Endodermal cell (in vitro differentiated cells): ENCODE results near the gene ILF3. TPM values are rescaled to one million over a fixed set of nuclear protein-coding genes. Genes with fewer than 3 reads are reported as not detected.
A peak's percentile ranks its signal among the peaks of the same experiment; 100 is the strongest.

ENCODE experiments used
- DNase-seq: peaks from one replicate; pipeline ENCODE4 v3.0.0-alpha.2; 2017
- H3K27ac ChIP-seq: 2 replicates; pipeline ENCODE4 v1.5.1; 2013; ENCODE audit warnings: mild to moderate bottlenecking, low read depth, low read length, moderate library complexity
- H3K27me3 ChIP-seq: 2 replicates; pipeline ENCODE4 v1.6.1; 2013; ENCODE audit warnings: mild to moderate bottlenecking, low read length, moderate library complexity; ENCODE audit not compliant: insufficient read depth, control insufficient read depth, poor library complexity, severe bottlenecking
- H3K36me3 ChIP-seq: 2 replicates; pipeline ENCODE4 v1.7.0; 2013; ENCODE audit warnings: mild to moderate bottlenecking, low read length, moderate library complexity; ENCODE audit not compliant: control insufficient read depth, insufficient read depth
- H3K4me1 ChIP-seq: one replicate; pipeline ENCODE4 v1.7.0; 2013; ENCODE audit warnings: low read length; ENCODE audit not compliant: control insufficient read depth, insufficient read depth
- H3K4me3 ChIP-seq: 2 replicates; pipeline ENCODE4 v1.5.1; 2013; ENCODE audit warnings: mild to moderate bottlenecking, low read length, moderate library complexity
- H3K9ac ChIP-seq: 2 replicates; pipeline ENCODE4 v1.6.1; 2013; ENCODE audit warnings: mild to moderate bottlenecking, low read length, moderate library complexity; ENCODE audit not compliant: poor library complexity, severe bottlenecking; ENCODE audit errors: extremely low read depth
- H3K9me3 ChIP-seq: 2 replicates; pipeline ENCODE4 v1.6.1; 2013; ENCODE audit warnings: mild to moderate bottlenecking, low read length, moderate library complexity; ENCODE audit not compliant: control insufficient read depth
- H3K27ac Mint-ChIP-seq: 2 replicates; pipeline ENCODE4 v1.8.0; 2020; ENCODE audit warnings: mixed read lengths
- H3K27me3 Mint-ChIP-seq: 2 replicates; pipeline ENCODE4 v1.8.0; 2021; ENCODE audit warnings: mild to moderate bottlenecking, mixed read lengths; ENCODE audit not compliant: insufficient read depth
- H3K36me3 Mint-ChIP-seq: 2 replicates; pipeline ENCODE4 v1.8.0; 2020; ENCODE audit warnings: low read depth, mixed read lengths
- H3K4me1 Mint-ChIP-seq: 2 replicates; pipeline ENCODE4 v1.8.0; 2020; ENCODE audit warnings: mixed read lengths
- H3K4me3 Mint-ChIP-seq: 2 replicates; pipeline ENCODE4 v1.8.0; 2020; ENCODE audit warnings: mild to moderate bottlenecking, moderate library complexity, mixed read lengths
- H3K9me3 Mint-ChIP-seq: 2 replicates; pipeline ENCODE4 v1.8.0; 2020; ENCODE audit warnings: mild to moderate bottlenecking, mixed read lengths
- CTCF ChIP-seq: fragments of 200-600 bp; sonication (generic); conservative IDR thresholded peaks from 2 replicates; pipeline ENCODE4 v1.5.0; 2021; ENCODE audit warnings: antibody characterized with exemption, mild to moderate bottlenecking
- WGBS, 2 experiments: methylation state at CpG; one replicate each; pipeline versions ENCODE4 v1.1.5 to v1.1.7; 2013; ENCODE audit warnings: missing lambda C conversion rate in 2 of 2, mixed read lengths in 1 of 2; ENCODE audit not compliant: insufficient coverage in 1 of 2, insufficient read length in 1 of 2; 5-methylcytosine and 5-hydroxymethylcytosine counted together
- total RNA-seq, 2 donors: library from RNA; stranded (reverse); fragmentation: NEBNext Ultra II Directional in 1 of 2; extraction: Animal tissue kit (Norgen Biotek cat#: 25700) in 1 of 2; gene quantifications; 2 replicates in 1 of 2; 3 replicates in 1 of 2; pipeline ENCODE4 v1.2.1, GENCODE V29; 2021

Gene ILF3
- total RNA-seq, 2 donors from 2014 or later, result 625 to 629 TPM

DNA sequence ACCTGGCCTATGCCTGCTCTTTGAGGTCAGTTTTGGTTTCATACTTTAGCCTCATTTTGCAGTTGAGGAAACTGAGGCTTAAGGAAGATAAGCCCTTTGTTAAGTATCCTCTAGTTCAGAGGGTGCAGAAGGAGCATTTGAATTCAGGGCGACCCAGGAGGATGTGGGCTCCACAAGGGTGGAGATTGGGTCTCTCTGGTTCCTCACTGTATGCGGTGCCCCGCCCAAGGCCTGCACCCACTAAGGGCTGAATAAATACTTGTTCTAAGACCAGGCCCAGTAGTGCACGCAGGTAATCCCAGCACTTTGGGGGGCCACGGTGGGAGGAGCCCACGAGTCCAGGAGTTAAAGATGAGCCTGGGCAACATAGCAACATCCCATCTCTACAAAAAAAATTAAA is 29.6 kb upstream of the ILF3 start:
- no peaks in the 10 kb centered on the region for H3K9me3 Mint-ChIP-seq
- peaks cover 11% of the 10 kb centered on the region for H3K4me1 Mint-ChIP-seq
- Histone ChIP-seq H3K9ac (no peak overlapping the region), H3K9me3 (no peaks in the 10 kb centered on the region), H3K4me1 (no peaks in the 10 kb centered on the region), H3K27ac (peak overlapping the region; percentile 61), H3K4me3 (peak overlapping the region; percentile 75), H3K36me3 (peaks cover 17% of the 10 kb centered on the region), H3K27me3 (no peaks in the 10 kb centered on the region)
- DNase-seq, result no peak
- peak overlapping the region; percentile 81 for H3K27ac Mint-ChIP-seq
- H3K4me3 Mint-ChIP-seq, result peak overlapping the region; percentile 76
- WGBS, 2 experiments, result 97 to 100% methylated on average over 4 to 6 of the region's 6 CpGs
- TF ChIP-seq CTCF, result no peak
- no peaks in the 10 kb centered on the region for H3K27me3 Mint-ChIP-seq
- H3K36me3 Mint-ChIP-seq, result peaks cover 14% of the 10 kb centered on the region

- no peaks in the 10 kb centered on the region for H3K27me3 ChIP-seq
- WGBS, 2 experiments, result 11 to 13% methylated on average over 25 to 53 of the region's 53 CpGs
- peak within 1 kb of the TSS; percentile 60 for H3K9ac ChIP-seq
- H3K36me3 ChIP-seq, result peaks cover 19% of the 10 kb centered on the region
- Mint-ChIP-seq H3K36me3 (peaks cover 17% of the 10 kb centered on the region), H3K9me3 (no peaks in the 10 kb centered on the region), H3K27ac (peak within 1 kb of the TSS; percentile 91), H3K27me3 (no peaks in the 10 kb centered on the region), H3K4me3 (peak within 1 kb of the TSS; percentile 76), H3K4me1 (peaks cover 11% of the 10 kb centered on the region)
- H3K27ac ChIP-seq, result peak within 1 kb of the TSS; percentile 61
- peak; percentile 93 for DNase-seq
- H3K4me3 ChIP-seq, result peak within 1 kb of the TSS; percentile 75
- H3K9me3 ChIP-seq, result no peaks in the 10 kb centered on the region
- H3K4me1 ChIP-seq, result no peaks in the 10 kb centered on the region
- TF ChIP-seq CTCF, result no peak
Observed at GRCh38 chr19:10625003-10625761, 29.0 kb upstream of the ILF3 start, which contains the start of gene SLC44A2. SLC44A2 (plus strand) TSS chr19:10625553; CDS start chr19:10625634, 81 bp downstream.

- H3K27me3 ChIP-seq, result no peaks in the 10 kb centered on the region
- 32 to 37% methylated on average over 4 to 10 of the region's 10 CpGs for WGBS, 2 experiments
- peak overlapping the region; percentile 75 for H3K4me3 ChIP-seq
- H3K27me3 Mint-ChIP-seq, result no peaks in the 10 kb centered on the region
- H3K36me3 Mint-ChIP-seq, result peaks cover 17% of the 10 kb centered on the region
- no peaks in the 10 kb centered on the region for H3K4me1 ChIP-seq
- H3K27ac ChIP-seq, result peak overlapping the region; percentile 61
- peak; percentile 67 for DNase-seq
- no peaks in the 10 kb centered on the region for H3K9me3 ChIP-seq
- TF ChIP-seq CTCF, result no peak
- peak overlapping the region; percentile 60 for H3K9ac ChIP-seq
- H3K9me3 Mint-ChIP-seq, result no peaks in the 10 kb centered on the region
- H3K4me3 Mint-ChIP-seq, result peak overlapping the region; percentile 76
- peaks cover 19% of the 10 kb centered on the region for H3K36me3 ChIP-seq
- peak overlapping the region; percentile 91 for H3K27ac Mint-ChIP-seq
- peaks cover 9% of the 10 kb centered on the region for H3K4me1 Mint-ChIP-seq
Observed at GRCh38 chr19:10625762-10626138, 28.4 kb upstream of the ILF3 start.
